HepG2 (cell line): Measurements from ENCODE around the gene FAM120B. TPM values are rescaled to one million over a fixed set of nuclear protein-coding genes. Genes with fewer than 3 reads are reported as not detected.

Experiments used
- ATAC-seq: fragments of 200-7000 bp; cut with Tn5 transposase; 3 replicates; pipeline ENCODE4 v1.9.1; 2020; ENCODE audit warnings: mild to moderate bottlenecking, moderate library complexity
- Bru-seq: library from RNA; stranded (reverse); fragments of 400-500 nt; gene quantifications from one replicate; lab custom pipeline; 2021; lab: Mats Ljungman, UMichigan
- BruChase-seq, 2 experiments: library from RNA; stranded (reverse); fragments of 400-500 nt; gene quantifications; one replicate each; lab custom pipeline; 2021; lab: Mats Ljungman, UMichigan
- BruUV-seq: library from RNA; stranded (reverse); fragments of 400-500 nt; replicated peaks from 2 replicates; lab custom pipeline; 2021; lab: Mats Ljungman, UMichigan
- CTCF ChIA-PET: fragments of 300-600 bp; formaldehyde crosslinking; extraction: SDS; loops from one replicate; lab custom pipeline; 2021; ENCODE audit warnings: low total read pairs, inconsistent platforms, low intra/inter-chr PET ratio; lab: Yijun Ruan, JAX
- POLR2A ChIA-PET: fragments of 350-600 bp; sonication (Branson Sonifier 250); formaldehyde crosslinking; loops from one replicate; lab custom pipeline; 2020; ENCODE audit warnings: antibody characterized with exemption, inconsistent platforms; lab: Yijun Ruan, JAX
- DNase-seq: peaks from one replicate; pipeline ENCODE4 v3.0.0-alpha.2; 2015; ENCODE audit warnings: low spot score
- FAIRE-seq: peaks from 3 replicates; lab custom pipeline; 2011; peaks lifted over from hg19 to GRCh38; lab: Jason Lieb, UNC
- H2AFZ ChIP-seq: one replicate; pipeline ENCODE4 v1.6.1; 2011; ENCODE audit warnings: low read length, inconsistent platforms
- H3K27ac ChIP-seq: fragments of 300-600 bp; 3 replicates; pipeline ENCODE4 v1.8.0; 2011; ENCODE audit warnings: mixed run types, mild to moderate bottlenecking, mixed read lengths, low read length, inconsistent platforms; ENCODE audit not compliant: insufficient read depth; ENCODE audit errors: extremely low read length
- H3K27me3 ChIP-seq, 2 experiments: fragments of 200-600 bp in 1 of 2; 2 replicates in 1 of 2; 3 replicates in 1 of 2; pipeline versions ENCODE4 v1.6.0 to v1.8.0; 2011; ENCODE audit warnings: low read length in 2 of 2, mild to moderate bottlenecking in 2 of 2, moderate library complexity in 2 of 2, inconsistent platforms in 1 of 2; ENCODE audit not compliant: insufficient read depth in 2 of 2, control insufficient read depth in 1 of 2
- H3K36me3 ChIP-seq, 2 experiments: fragments of 200-600 bp in 1 of 2; replicated peaks in 1 of 2; 2 replicates in 1 of 2; 3 replicates in 1 of 2; pipeline versions ENCODE4 v1.5.1 to v1.8.0; 2011; ENCODE audit warnings: low read length in 2 of 2, inconsistent platforms in 1 of 2; ENCODE audit not compliant: insufficient read depth in 2 of 2, control insufficient read depth in 1 of 2
- H3K4me1 ChIP-seq: 2 replicates; pipeline ENCODE4 v1.5.1; 2012; ENCODE audit warnings: low read length, inconsistent platforms; ENCODE audit not compliant: insufficient read depth
- H3K4me2 ChIP-seq: 2 replicates; pipeline ENCODE4 v1.6.0; 2011; ENCODE audit warnings: low read depth, low read length, inconsistent platforms
- H3K4me3 ChIP-seq, 3 experiments: fragments of 200-600 bp in 1 of 3; sonication (generic), shearing (Covaris generic) in 1 of 3; replicated peaks in 1 of 3; 2 replicates each; pipeline ENCODE4 v1.5.1; 2011 to 2016; ENCODE audit warnings: low read length in 3 of 3, inconsistent platforms in 2 of 3, low read depth in 2 of 3, mild to moderate bottlenecking in 2 of 3, control low read depth in 1 of 3, mixed read lengths in 1 of 3; ENCODE audit not compliant: insufficient read depth in 1 of 3
- H3K79me2 ChIP-seq: one replicate; pipeline ENCODE4 v1.6.1; 2011; ENCODE audit warnings: low read length, inconsistent platforms; ENCODE audit not compliant: insufficient read depth
- H3K9ac ChIP-seq: 2 replicates; pipeline ENCODE4 v1.6.0; 2011; ENCODE audit warnings: mild to moderate bottlenecking, low read depth, low read length, inconsistent platforms; ENCODE audit not compliant: insufficient read depth
- H3K9me3 ChIP-seq: 2 replicates; pipeline ENCODE4 v1.5.1; 2012; ENCODE audit warnings: mild to moderate bottlenecking, low read length
- H4K20me1 ChIP-seq: 2 replicates; pipeline ENCODE4 v1.6.0; 2011; ENCODE audit warnings: inconsistent platforms, mild to moderate bottlenecking, low read length, moderate library complexity; ENCODE audit not compliant: insufficient read depth
- BCL6 ChIP-seq: IDR thresholded peaks from 2 replicates; pipeline ENCODE4 v1.6.1; 2016; ENCODE audit warnings: missing genetic modification reagents, missing compliant biosample characterization
- FOXA1 ChIP-seq, 2 experiments: fragments of 450-650 bp in 1 of 2; sonication (generic) in 1 of 2; formaldehyde crosslinking in 1 of 2; IDR thresholded peaks; 2 replicates each; pipeline versions ENCODE4 v1.4.0 to v1.6.1; 2016 to 2020; ENCODE audit warnings: missing genetic modification reagents in 1 of 2
- HDAC2 ChIP-seq: sonication (generic); formaldehyde crosslinking; IDR thresholded peaks from 2 replicates; pipeline ENCODE4 v1.4.0; 2020; ENCODE audit warnings: missing genetic modification reagents
- HMGA1 ChIP-seq: sonication (generic); formaldehyde crosslinking; conservative IDR thresholded peaks from 2 replicates; pipeline ENCODE4 v1.4.0; 2020; ENCODE audit warnings: missing genetic modification reagents
- MAF1 ChIP-seq: sonication (generic); formaldehyde crosslinking; IDR thresholded peaks from 2 replicates; pipeline ENCODE4 v1.5.0; 2020; ENCODE audit warnings: missing genetic modification reagents, borderline replicate concordance
- MAFG ChIP-seq: sonication (generic); formaldehyde crosslinking; IDR thresholded peaks from 2 replicates; pipeline ENCODE4 v1.5.1; 2020; ENCODE audit warnings: mild to moderate bottlenecking, missing genetic modification reagents
- NRL ChIP-seq: sonication (generic); formaldehyde crosslinking; IDR thresholded peaks from 2 replicates; pipeline ENCODE4 v1.5.0; 2020; ENCODE audit warnings: missing genetic modification reagents, mild to moderate bottlenecking, moderate library complexity, borderline replicate concordance
- RXRA ChIP-seq: sonication (generic); formaldehyde crosslinking; IDR thresholded peaks from 2 replicates; pipeline ENCODE4 v1.5.1; 2020; ENCODE audit warnings: missing genetic modification reagents
- SUZ12 ChIP-seq: fragments of 150-350 bp; IDR thresholded peaks from 2 replicates; pipeline ENCODE4 v1.6.1; 2014; ENCODE audit warnings: low read depth, low read length
- TOPORS ChIP-seq: sonication (generic); formaldehyde crosslinking; IDR thresholded peaks from 2 replicates; pipeline ENCODE4 v1.8.0; 2023; ENCODE audit warnings: mild to moderate bottlenecking, missing genetic modification reagents
- ZFX ChIP-seq: sonication (generic); formaldehyde crosslinking; IDR thresholded peaks from 2 replicates; pipeline ENCODE4 v1.4.0; 2020; ENCODE audit warnings: mild to moderate bottlenecking, low read depth, missing genetic modification reagents, moderate library complexity
- ZNF207 ChIP-seq: fragments of 450-650 bp; IDR thresholded peaks from 2 replicates; pipeline ENCODE4 v1.6.1; 2016; ENCODE audit warnings: antibody characterized with exemption, borderline replicate concordance
- ZNF234 ChIP-seq: sonication (generic); formaldehyde crosslinking; conservative IDR thresholded peaks from 2 replicates; pipeline ENCODE4 v1.5.1; 2020; ENCODE audit warnings: mild to moderate bottlenecking, missing genetic modification reagents
- ZNF589 ChIP-seq: sonication (generic); formaldehyde crosslinking; conservative IDR thresholded peaks from 2 replicates; pipeline ENCODE4 v1.8.0; 2022; ENCODE audit warnings: mild to moderate bottlenecking, moderate library complexity, missing genetic modification reagents
- ZNF780A ChIP-seq: sonication (generic); formaldehyde crosslinking; IDR thresholded peaks from 2 replicates; pipeline ENCODE4 v1.8.0; 2022; ENCODE audit warnings: mild to moderate bottlenecking, missing genetic modification reagents, moderate library complexity
- ZSCAN9 ChIP-seq: IDR thresholded peaks from 2 replicates; pipeline ENCODE4 v1.6.1; 2016; ENCODE audit warnings: borderline replicate concordance
- WGBS: methylation state at CpG from one replicate; pipeline ENCODE4 v1.1.6; 2017; ENCODE audit warnings: low lambda C conversion rate; 5-methylcytosine and 5-hydroxymethylcytosine counted together
- in situ Hi-C: cut with HindIII; loops from 2 replicates; pipeline ENCODE4 v1.10.0; 2017; ENCODE audit warnings: low pct_unique_long_range_greater_than_20kb; ENCODE audit not compliant: extremely low pct_ligation_motif_present
- intact Hi-C: fragments of 100-400 bp; cut with micrococcal nuclease; formaldehyde crosslinking; loops from one replicate; pipeline ENCODE4 v1.10.0; 2022; ENCODE audit not compliant: unreplicated experiment
- long read RNA-seq, 2 experiments: library from RNA in 1 of 2; library from polyadenylated mRNA in 1 of 2; stranded (forward) in 1 of 2; unstranded in 1 of 2; transcript quantifications; one replicate each; pipeline ENCODE4 v2.0.0, GENCODE V29; 2019 to 2022
- polyA minus RNA-seq, 3 experiments: library from RNA; depleted of rRNA, polyadenylated mRNA; stranded (reverse); fragments of >200 nt; gene quantifications; 2 replicates each; pipeline ENCODE4 v1.2.3, GENCODE V29; 2011; ENCODE audit warnings: low replicate concordance in 1 of 3
- polyA plus RNA-seq, 8 experiments: library from polyadenylated mRNA; depleted of rRNA in 3 of 8; stranded (reverse) in 7 of 8; unstranded in 1 of 8; fragments of >200 nt; fragmentation: Illumina TruSeq in 4 of 8; extraction: Trizol in 4 of 8; gene quantifications; 2 replicates each; pipeline versions ENCODE4 v1.2.1 to v1.2.3, GENCODE V29; 2011 to 2016; ENCODE audit warnings: low read depth in 4 of 8, missing spikeins in 1 of 8, mixed read lengths in 1 of 8; ENCODE audit not compliant: insufficient read depth in 1 of 8
- total RNA-seq, 5 experiments: library from RNA; depleted of rRNA; stranded (reverse); fragments of >200 nt; fragmentation: Illumina TruSeq; extraction: Trizol; gene quantifications; 2 replicates each; pipeline ENCODE4 v1.2.3, GENCODE V29; 2016; ENCODE audit warnings: low read depth in 1 of 5
- TF ChIP-seq, protein P1 (sequence below): sonication (generic); formaldehyde crosslinking; IDR thresholded peaks from 2 replicates; pipeline ENCODE4 v1.8.0; 2022; ENCODE audit warnings: mild to moderate bottlenecking, missing genetic modification reagents, borderline replicate concordance

Gene FAM120B
- total RNA-seq (2016; rRNA removed; fragmentation: Illumina TruSeq; extraction: Trizol) (10.7 and 18.3 TPM in 2 replicates), polyA plus RNA-seq (2011; rRNA removed) (9.2 and 10.8 TPM in 2 replicates), polyA minus RNA-seq (2011; rRNA and poly(A)+ RNA removed; ENCODE audit: low replicate concordance) (18.9 and 22.3 TPM in 2 replicates), Bru-seq, nascent RNA (percentile 83 among the genes with signal in this experiment), BruChase-seq, experiment 1, labeled RNA remaining after a 6-hour chase (percentile 69 among the genes with signal in this experiment), BruChase-seq, experiment 2, labeled RNA remaining after a 2-hour chase (percentile 82 among the genes with signal in this experiment)
- 14.5 and 14.8 TPM in 2 replicates for total RNA-seq (2016; cell fraction: cytosol; rRNA removed; fragmentation: Illumina TruSeq; extraction: Trizol; ENCODE audit: low read depth)
- 10.1 and 18.3 TPM in 2 replicates for total RNA-seq (2016; cell fraction: insoluble cytoplasmic fraction; rRNA removed; fragmentation: Illumina TruSeq; extraction: Trizol)
- 18.9 and 22.2 TPM in 2 replicates for total RNA-seq (2016; cell fraction: membrane; rRNA removed; fragmentation: Illumina TruSeq; extraction: Trizol)
- 16.8 and 19.1 TPM in 2 replicates for total RNA-seq (2016; cell fraction: nucleus; rRNA removed; fragmentation: Illumina TruSeq; extraction: Trizol)
- polyA plus RNA-seq (2011; cell fraction: cytosol; rRNA removed) = 6.1 and 6.8 TPM in 2 replicates
- 11.2 and 14.9 TPM in 2 replicates for polyA plus RNA-seq (2011; cell fraction: nucleus; rRNA removed)
- polyA plus RNA-seq (2012) = 10.6 and 12.8 TPM in 2 replicates
- polyA plus RNA-seq (2016; cell fraction: cytosol; fragmentation: Illumina TruSeq; extraction: Trizol; ENCODE audit: low read depth) = 1.4 and 1.6 TPM in 2 replicates
- polyA plus RNA-seq (2016; cell fraction: insoluble cytoplasmic fraction; fragmentation: Illumina TruSeq; extraction: Trizol; ENCODE audit: low read depth) = 21.6 TPM in 2 replicates
- 2.6 and 3.5 TPM in 2 replicates for polyA plus RNA-seq (2016; cell fraction: membrane; fragmentation: Illumina TruSeq; extraction: Trizol; ENCODE audit: low read depth)
- 17.9 and 21.0 TPM in 2 replicates for polyA plus RNA-seq (2016; cell fraction: nucleus; fragmentation: Illumina TruSeq; extraction: Trizol; ENCODE audit: insufficient read depth, low read depth)
- polyA minus RNA-seq (2011; cell fraction: cytosol; rRNA and poly(A)+ RNA removed) = 8.3 and 10.0 TPM in 2 replicates
- polyA minus RNA-seq (2011; cell fraction: nucleus; rRNA and poly(A)+ RNA removed) = 39.7 and 55.7 TPM in 2 replicates
- long read RNA-seq, experiment 1, full-length matches to known transcripts = 11 of 20 reads
- long read RNA-seq, experiment 1, partial matches to known transcripts = 4 of 20 reads
- long read RNA-seq, experiment 1, other reads (novel, unspliced or antisense) = 5 of 20 reads
- long read RNA-seq, experiment 2, full-length matches to known transcripts = 9 of 26 reads
- long read RNA-seq, experiment 2, partial matches to known transcripts = 11 of 26 reads
- long read RNA-seq, experiment 2, other reads (novel, unspliced or antisense) = 6 of 26 reads

GRCh38 chr6:170306324-170307079, at the start of gene FAM120B:
Gene FAM120B, plus strand, starts transcription at chr6:170306758. Its CDS starts 10,633 bp downstream, at chr6:170317391.
- under 1% methylated on average over 46 of the region's 97 CpGs for WGBS
- Histone ChIP-seq H3K27ac (peak within 1 kb of the TSS; percentile 67), H2AFZ (peak within 1 kb of the TSS; percentile 73), H4K20me1 (no peaks in the 10 kb centered on the region), H3K4me2 (peak within 1 kb of the TSS; percentile 84), H3K9ac (peak within 1 kb of the TSS; percentile 95), H3K4me1 (peaks cover 28% of the 10 kb centered on the region), H3K4me3 (peak within 1 kb of the TSS; percentile 78 to 98 (median 92)), H3K79me2 (peaks cover 48% of the 10 kb centered on the region), H3K27me3 (no peaks in the 10 kb centered on the region; a peak in 1 of 5 replicates), H3K36me3 (no peaks in the 10 kb centered on the region; a peak in 1 of 5 replicates), H3K9me3 (peaks cover 2% of the 10 kb centered on the region; the same call in 1 of the 2 replicates)
- in situ Hi-C loops = no loop called here
- no TSS peak for BruUV-seq
- intact Hi-C loops = loop anchor here (5.0 to 10.0 kb wide), 3 partner anchors 118 to 604 kb away; partner anchors contain the start of genes C6orf120, PSMB1, TBP and WDR27
- ChIA-PET CTCF (no interaction called here), POLR2A (interaction anchor here (0.9 to 1.0 kb wide), 3 partner anchors 15 to 516 kb away, joined by 3 to 4 read pairs (median 4); no protein-coding TSS in a partner anchor)
- ATAC-seq = peak; percentile 97
- peak; percentile 21 for FAIRE-seq
- peak; percentile 94 for DNase-seq
- TF ChIP-seq ZNF780A (CRISPR knock-in tag) (peak; percentile 62; the same call in 1 of the 2 replicates), BCL6 (CRISPR knock-in tag) (peak; percentile 54), ZFX (CRISPR knock-in tag) (peak; percentile 100), HDAC2 (CRISPR knock-in tag) (peak; percentile 85), TOPORS (CRISPR knock-in tag) (0 out of 2 replicates have a peak, but pooled peaks have one; percentile 51), ZNF589 (peak; percentile 37; the same call in 1 of the 2 replicates), NRL (CRISPR knock-in tag) (peak; percentile 95), RXRA (CRISPR knock-in tag) (peak; percentile 86), MAFG (CRISPR knock-in tag) (no peak), HMGA1 (CRISPR knock-in tag) (no peak), ZNF234 (no peak), ZSCAN9 (CRISPR knock-in tag) (peak; percentile 42; the same call in 1 of the 2 replicates), ZNF207 (no peak), SUZ12 (0 out of 2 replicates have a peak, but pooled peaks have one; percentile 5), FOXA1 (IDR thresholded peaks at IDR 0.05) (no peak), FOXA1 (CRISPR knock-in tag; IDR thresholded peaks at IDR 0.05) (no peak; the same call in 1 of the 2 replicates), MAF1 (CRISPR knock-in tag) (peak; percentile 51; the same call in 1 of the 2 replicates)
- TF ChIP-seq, protein P1, sequence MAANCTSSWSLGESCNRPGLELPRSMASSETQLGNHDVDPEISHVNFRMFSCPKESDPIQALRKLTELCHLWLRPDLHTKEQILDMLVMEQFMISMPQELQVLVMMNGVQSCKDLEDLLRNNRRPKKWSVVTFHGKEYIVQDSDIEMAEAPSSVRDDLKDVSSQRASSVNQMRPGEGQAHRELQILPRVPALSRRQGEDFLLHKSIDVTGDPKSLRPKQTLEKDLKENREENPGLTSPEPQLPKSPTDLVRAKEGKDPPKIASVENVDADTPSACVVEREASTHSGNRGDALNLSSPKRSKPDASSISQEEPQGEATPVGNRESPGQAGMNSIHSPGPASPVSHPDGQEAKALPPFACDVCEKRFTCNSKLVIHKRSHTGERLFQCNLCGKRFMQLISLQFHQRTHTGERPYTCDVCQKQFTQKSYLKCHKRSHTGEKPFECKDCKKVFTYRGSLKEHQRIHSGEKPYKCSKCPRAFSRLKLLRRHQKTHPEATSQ (CRISPR knock-in tag) = peak; percentile 16; the same call in 1 of the 2 replicates
